ENCODE measurements around the gene AKR1E2. TPM values are rescaled to one million over a fixed set of nuclear protein-coding genes. Genes with fewer than 3 reads are reported as not detected.

The AKR1E2 gene
- total and polyA plus RNA-seq, 2 of the 8 experiments (the other 6 are each of a cell fraction or from before 2014, with no cell fraction given): 2.6 to 3.5 TPM

GRCh38 chr10:4848356-4849041, 22.5 kb downstream of the AKR1E2 start:
- no peak overlapping the region for H3K18ac ChIP-seq (ENCODE audit: extremely low read depth, low read length)
- H3K23me2 ChIP-seq (ENCODE audit: low read depth, low read length): no peaks in the 10 kb centered on the region
- no peak overlapping the region for H3K9ac ChIP-seq (replicated peaks in 1 of 4; ENCODE audit: extremely low read depth in 1 of 4, low read depth in 3 of 4, low read length in 3 of 4)
- peaks cover 0 to 9% of the 10 kb centered on the region in 2 experiments; a peak in 1 of 4 replicates for H3K9me3 ChIP-seq (ENCODE audit: insufficient read depth in 2 of 2, low read depth in 1 of 2, low read length in 1 of 2)
- no peak overlapping the region for H3K4me2 ChIP-seq (ENCODE audit: insufficient read depth in 1 of 2, low read depth in 2 of 2, low read length in 2 of 2)
- no peak overlapping the region for H2BK20ac ChIP-seq (ENCODE audit: low read length)
- peaks cover 0 to 3% (median 2%) of the 10 kb centered on the region in 4 experiments; a peak in 4 of 7 replicates for H3K4me1 ChIP-seq (replicated peaks in 1 of 4; ENCODE audit: control insufficient read depth in 3 of 4, insufficient read depth in 4 of 4, low read length in 3 of 4)
- no peaks in the 10 kb centered on the region for H3K79me2 ChIP-seq (ENCODE audit: control insufficient read depth in 1 of 2, insufficient read depth in 2 of 2, low read length in 2 of 2)
- DNase-seq (ENCODE audit: low read depth in 1 of 2, low spot score in 2 of 2) (no peak), FAIRE-seq (no peak)
- H4K91ac ChIP-seq (replicated peaks; ENCODE audit: insufficient read length, low read length): no peak overlapping the region
- no peak overlapping the region for H2AK5ac ChIP-seq (ENCODE audit: low read depth, low read length)
- H3K4me3 ChIP-seq (ENCODE audit: extremely low read depth in 1 of 4, insufficient read depth in 2 of 4, low read depth in 3 of 4, low read length in 4 of 4): no peak overlapping the region
- H3K23ac ChIP-seq (ENCODE audit: insufficient read length): no peak overlapping the region
- no peak overlapping the region for H2BK120ac ChIP-seq (replicated peaks; ENCODE audit: low read depth, low read length)
- no peak overlapping the region for H2BK15ac ChIP-seq (ENCODE audit: low read length)
- H4K20me1 ChIP-seq (replicated peaks in 1 of 2; ENCODE audit: control insufficient read depth in 1 of 2, insufficient read depth in 2 of 2, low read length in 2 of 2): no peaks in the 10 kb centered on the region
- H3K36me3 ChIP-seq (ENCODE audit: control insufficient read depth in 2 of 4, insufficient read depth in 4 of 4, low read length in 3 of 4): no peaks in the 10 kb centered on the region
- no peak overlapping the region for H3K4ac ChIP-seq (replicated peaks; ENCODE audit: insufficient read length, low read depth, low read length)
- no peak overlapping the region for H3K27ac ChIP-seq (ENCODE audit: low read depth, low read length)
- H4K5ac ChIP-seq (ENCODE audit: insufficient read length, low read depth, low read length): no peak overlapping the region
- H2BK12ac ChIP-seq (ENCODE audit: low read depth, low read length): no peak overlapping the region
- POLR2A ChIA-PET (ENCODE audit: partially characterized antibody): no interaction called here
- TF ChIP-seq POLR2AphosphoS5 (IDR thresholded peaks at IDR 0.05; ENCODE audit: low read depth, low read length): no peak
- no peak for TF ChIP-seq KDM5A (IDR thresholded peaks at IDR 0.05; ENCODE audit: low read length)
- no peak for TF ChIP-seq SIRT6 (IDR thresholded peaks at IDR 0.05; ENCODE audit: low read length)
- no peak for TF ChIP-seq USF2 (IDR thresholded peaks at IDR 0.05; ENCODE audit: low read length)
- TF ChIP-seq CHD1 (IDR thresholded peaks at IDR 0.05; ENCODE audit: low read depth, low read length): no peak
- no peak for TF ChIP-seq SIN3A (conservative IDR thresholded peaks at IDR 0.05 in 1 of 2, IDR thresholded peaks at IDR 0.05 in 1 of 2; ENCODE audit: low read depth in 1 of 2, low read length in 2 of 2)
- TF ChIP-seq TBP (IDR thresholded peaks at IDR 0.05; ENCODE audit: low read depth, low read length): no peak
- no peak for TF ChIP-seq KDM1A (IDR thresholded peaks at IDR 0.05; ENCODE audit: borderline replicate concordance, low read length)
- TF ChIP-seq GTF2F1 (IDR thresholded peaks at IDR 0.05; ENCODE audit: borderline replicate concordance, low read depth, low read length): no peak
- no peak for TF ChIP-seq CBX8 (IDR thresholded peaks at IDR 0.05; ENCODE audit: borderline replicate concordance, low read depth, low read length)
- H2BK5ac ChIP-seq (ENCODE audit: low read depth, low read length): no peak overlapping the region
- 0 out of 7 replicates have a peak, but pooled peaks cover 0 to 3% (median 0%) of the 10 kb centered on the region in 4 experiments for H3K27me3 ChIP-seq (replicated peaks in 1 of 4; ENCODE audit: control insufficient read depth in 3 of 4, extremely low read depth in 1 of 4, insufficient read depth in 3 of 4, low read length in 3 of 4)
- H2AFZ ChIP-seq (ENCODE audit: low read length): no peak overlapping the region
- WGBS, 2 experiments (ENCODE audit: extremely low coverage in 1 of 2, insufficient coverage in 1 of 2, insufficient read length in 1 of 2, insufficient replicate concordance in 2 of 2, low coverage in 1 of 2, low lambda C conversion rate in 2 of 2, missing lambda C conversion rate in 1 of 2): 91% methylated on average over 7 of the region's 7 CpGs; no CpG with 5 or more reads in 1 of the 2 experiments
- CTCF ChIA-PET (ENCODE audit: partially characterized antibody): interaction anchor here (0.9 to 6.6 kb wide), 25 partner anchors 11 to 575 kb away, joined by 3 to 86 read pairs (median 8); partner anchors contain the start of gene AKR1C3
- H3K14ac ChIP-seq (ENCODE audit: insufficient read length): no peak overlapping the region
- H3K56ac ChIP-seq (replicated peaks; ENCODE audit: insufficient read length, low read depth, low read length): no peak overlapping the region
- H4K8ac ChIP-seq (ENCODE audit: extremely low read depth, insufficient read depth, low read length): no peak overlapping the region
- no peaks in the 10 kb centered on the region for H3K79me1 ChIP-seq (ENCODE audit: low read depth, low read length)
